Measurements from ENCODE around the gene KHNYN.

- TF ChIP-seq CTCF (IDR thresholded peaks at IDR 0.05 in 8 of 11, conservative IDR thresholded peaks at IDR 0.05 in 3 of 11) (no peak), POLR2A (IDR thresholded peaks at IDR 0.05) (no peak), POLR2AphosphoS5 (IDR thresholded peaks at IDR 0.05) (no peak)
Observed at GRCh38 chr14:24399999-24400718, 29.6 kb upstream of the KHNYN start.

All from spleen (tissue), 7 donors.